ENCODE measurements around the gene TLCD1.

GRCh38 chr17:28693869-28694268 is 32.2 kb downstream of the TLCD1 start:
- TF ChIP-seq POLR2A (IDR thresholded peaks at IDR 0.05) (no peak), CTCF (IDR thresholded peaks at IDR 0.05) (no peak)

All from upper lobe of left lung (tissue), 4 donors.